GM20000 (cell line): Measurements from ENCODE around the gene PPARGC1A.

ENCODE experiments used
- DNase-seq: peaks from one replicate; pipeline ENCODE4 v3.0.0; 2012; ENCODE audit warnings: low spot score
- CTCF ChIP-seq: IDR thresholded peaks from 2 replicates; pipeline ENCODE4 v1.5.1; 2012; ENCODE audit warnings: mild to moderate bottlenecking, control low read depth; ENCODE audit errors: extremely low read depth, missing control alignments

Gene PPARGC1A

GRCh38 chr4:23873717-23874535, 15.9 kb downstream of the PPARGC1A start:
- DNase-seq: no peak
- no peak for TF ChIP-seq CTCF

- DNase-seq: no peak
- no peak for TF ChIP-seq CTCF
These were observed 18.4 kb downstream of the PPARGC1A start for GRCh38 chr4:23871426-23871825.

- TF ChIP-seq CTCF: no peak
- no peak for DNase-seq
These were observed 23.3 kb downstream of the PPARGC1A start for GRCh38 chr4:23866450-23867075.

- DNase-seq: no peak
These were observed 27.9 kb downstream of the PPARGC1A start for GRCh38 chr4:23861897-23862296.

GRCh38 chr4:23860919-23861318, 28.9 kb downstream of the PPARGC1A start:
- no peak for DNase-seq
- TF ChIP-seq CTCF: no peak

More at GRCh38 chr4:23861897-23862296, 27.9 kb downstream of the PPARGC1A start:
- TF ChIP-seq CTCF: no peak

GRCh38 chr4:23857367-23857959, 32.4 kb downstream of the PPARGC1A start:
- TF ChIP-seq CTCF: no peak
- no peak for DNase-seq

- TF ChIP-seq CTCF: no peak
- no peak for DNase-seq
These were observed 33.2 kb downstream of the PPARGC1A start for GRCh38 chr4:23856630-23857029.
